ENCODE data around the gene YTHDF1.

YTHDF1 gene

DNA sequence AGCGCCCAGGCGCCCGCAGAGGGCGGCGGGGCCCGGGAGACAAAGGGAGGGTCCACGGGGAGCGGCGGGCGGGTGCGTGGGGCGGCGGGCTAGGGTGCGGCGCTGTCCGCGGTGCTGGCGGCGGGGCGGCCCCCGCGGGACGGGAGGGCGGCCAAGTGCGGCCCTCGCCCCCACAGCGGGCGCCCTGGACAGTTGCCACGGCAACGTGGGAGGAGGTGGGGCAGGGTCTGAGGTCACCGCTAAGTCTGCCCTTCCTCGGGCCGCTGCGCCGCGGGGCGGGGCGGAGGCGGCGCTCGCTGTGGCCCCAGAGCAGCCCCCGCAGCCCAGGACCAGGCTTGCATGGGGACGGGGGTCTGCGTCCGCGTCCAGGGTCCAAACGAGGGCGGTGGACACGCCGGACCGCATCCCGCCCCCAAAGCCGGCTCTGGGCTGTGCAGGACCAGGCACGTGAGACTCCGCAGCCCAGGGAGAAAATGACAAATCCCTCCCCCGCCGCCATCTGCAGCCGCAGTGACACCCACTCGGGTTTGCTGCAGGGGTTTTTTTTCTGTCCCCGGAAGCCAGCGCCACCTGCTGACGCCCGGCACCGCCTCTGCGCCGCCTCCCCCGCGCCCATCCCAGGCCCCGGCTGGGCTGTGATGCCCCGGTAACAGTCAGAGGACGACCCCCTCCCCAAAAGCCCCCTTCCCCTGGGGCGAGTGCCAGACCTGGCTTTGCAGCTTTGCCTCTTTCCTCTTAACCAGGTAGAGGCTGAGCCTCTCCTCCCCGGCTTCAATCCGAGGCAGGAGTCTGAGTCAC is 36.8 kb downstream of the YTHDF1 start (continued):
- TF ChIP-seq ZNF341 (tag by site-specific recombination; IDR thresholded peaks at IDR 0.05; ENCODE audit: low read depth): no peak
- TF ChIP-seq HOXC10 (CRISPR knock-in tag; IDR thresholded peaks at IDR 0.05): no peak
- TF ChIP-seq ZBTB20 (tag by site-specific recombination; IDR thresholded peaks at IDR 0.05): peak; percentile 73; the same call in 1 of the 2 replicates
- peak; percentile 63 for TF ChIP-seq ZNF449 (tag by site-specific recombination; IDR thresholded peaks at IDR 0.05)
- no peak for TF ChIP-seq ZNF785 (tag by site-specific recombination; IDR thresholded peaks at IDR 0.05)
- TF ChIP-seq KLF10 (tag by site-specific recombination; IDR thresholded peaks at IDR 0.05): peak; percentile 83; the same call in 1 of the 2 replicates
- no peak for TF ChIP-seq ZNF366 (tag by site-specific recombination; conservative IDR thresholded peaks at IDR 0.05)
- TF ChIP-seq SP2 (tag by site-specific recombination; IDR thresholded peaks at IDR 0.05): peak; percentile 65
- TF ChIP-seq ZNF157 (tag by site-specific recombination; IDR thresholded peaks at IDR 0.05): no peak
- no peak for TF ChIP-seq REPIN1 (tag by site-specific recombination; IDR thresholded peaks at IDR 0.05; ENCODE audit: low read depth)
- peak; percentile 37; the same call in 1 of the 2 replicates for TF ChIP-seq SCRT2 (tag by site-specific recombination; IDR thresholded peaks at IDR 0.05)
- peak; percentile 46; the same call in 1 of the 2 replicates for TF ChIP-seq ZBTB17 (tag by site-specific recombination; IDR thresholded peaks at IDR 0.05)
- TF ChIP-seq ZNF214 (tag by site-specific recombination; IDR thresholded peaks at IDR 0.05; ENCODE audit: borderline replicate concordance): no peak
- no peak for TF ChIP-seq ZNF324 (tag by site-specific recombination; IDR thresholded peaks at IDR 0.05)
- TF ChIP-seq ZXDB (tag by site-specific recombination; IDR thresholded peaks at IDR 0.05): peak; percentile 53; the same call in 1 of the 2 replicates
- no peak for TF ChIP-seq ZNF530 (tag by site-specific recombination; IDR thresholded peaks at IDR 0.05; ENCODE audit: low read depth)
- TF ChIP-seq, protein P1, sequence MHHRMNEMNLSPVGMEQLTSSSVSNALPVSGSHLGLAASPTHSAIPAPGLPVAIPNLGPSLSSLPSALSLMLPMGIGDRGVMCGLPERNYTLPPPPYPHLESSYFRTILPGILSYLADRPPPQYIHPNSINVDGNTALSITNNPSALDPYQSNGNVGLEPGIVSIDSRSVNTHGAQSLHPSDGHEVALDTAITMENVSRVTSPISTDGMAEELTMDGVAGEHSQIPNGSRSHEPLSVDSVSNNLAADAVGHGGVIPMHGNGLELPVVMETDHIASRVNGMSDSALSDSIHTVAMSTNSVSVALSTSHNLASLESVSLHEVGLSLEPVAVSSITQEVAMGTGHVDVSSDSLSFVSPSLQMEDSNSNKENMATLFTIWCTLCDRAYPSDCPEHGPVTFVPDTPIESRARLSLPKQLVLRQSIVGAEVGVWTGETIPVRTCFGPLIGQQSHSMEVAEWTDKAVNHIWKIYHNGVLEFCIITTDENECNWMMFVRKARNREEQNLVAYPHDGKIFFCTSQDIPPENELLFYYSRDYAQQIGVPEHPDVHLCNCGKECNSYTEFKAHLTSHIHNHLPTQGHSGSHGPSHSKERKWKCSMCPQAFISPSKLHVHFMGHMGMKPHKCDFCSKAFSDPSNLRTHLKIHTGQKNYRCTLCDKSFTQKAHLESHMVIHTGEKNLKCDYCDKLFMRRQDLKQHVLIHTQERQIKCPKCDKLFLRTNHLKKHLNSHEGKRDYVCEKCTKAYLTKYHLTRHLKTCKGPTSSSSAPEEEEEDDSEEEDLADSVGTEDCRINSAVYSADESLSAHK (tag by site-specific recombination; IDR thresholded peaks at IDR 0.05): no peak
- peak; percentile 62 for TF ChIP-seq GLIS1 (tag by site-specific recombination; IDR thresholded peaks at IDR 0.05)
- TF ChIP-seq ZBTB7A (tag by site-specific recombination; IDR thresholded peaks at IDR 0.05; ENCODE audit: low read depth): peak; percentile 54
- peak; percentile 80 for TF ChIP-seq PATZ1 (tag by site-specific recombination; IDR thresholded peaks at IDR 0.05)
- no peak for TF ChIP-seq TRIM28 (IDR thresholded peaks at IDR 0.05; ENCODE audit: borderline replicate concordance, low read length)
- TF ChIP-seq ZIC2 (tag by site-specific recombination; IDR thresholded peaks at IDR 0.05): peak; percentile 42
- no peak for TF ChIP-seq ZNF555 (tag by site-specific recombination; conservative IDR thresholded peaks at IDR 0.05)
- TF ChIP-seq, protein P2, sequence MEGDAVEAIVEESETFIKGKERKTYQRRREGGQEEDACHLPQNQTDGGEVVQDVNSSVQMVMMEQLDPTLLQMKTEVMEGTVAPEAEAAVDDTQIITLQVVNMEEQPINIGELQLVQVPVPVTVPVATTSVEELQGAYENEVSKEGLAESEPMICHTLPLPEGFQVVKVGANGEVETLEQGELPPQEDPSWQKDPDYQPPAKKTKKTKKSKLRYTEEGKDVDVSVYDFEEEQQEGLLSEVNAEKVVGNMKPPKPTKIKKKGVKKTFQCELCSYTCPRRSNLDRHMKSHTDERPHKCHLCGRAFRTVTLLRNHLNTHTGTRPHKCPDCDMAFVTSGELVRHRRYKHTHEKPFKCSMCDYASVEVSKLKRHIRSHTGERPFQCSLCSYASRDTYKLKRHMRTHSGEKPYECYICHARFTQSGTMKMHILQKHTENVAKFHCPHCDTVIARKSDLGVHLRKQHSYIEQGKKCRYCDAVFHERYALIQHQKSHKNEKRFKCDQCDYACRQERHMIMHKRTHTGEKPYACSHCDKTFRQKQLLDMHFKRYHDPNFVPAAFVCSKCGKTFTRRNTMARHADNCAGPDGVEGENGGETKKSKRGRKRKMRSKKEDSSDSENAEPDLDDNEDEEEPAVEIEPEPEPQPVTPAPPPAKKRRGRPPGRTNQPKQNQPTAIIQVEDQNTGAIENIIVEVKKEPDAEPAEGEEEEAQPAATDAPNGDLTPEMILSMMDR (tag by site-specific recombination; IDR thresholded peaks at IDR 0.05): peak; percentile 65
- no peak for TF ChIP-seq ZNF843 (tag by site-specific recombination; IDR thresholded peaks at IDR 0.05)
- peak; percentile 64 for TF ChIP-seq KLF1 (tag by site-specific recombination; IDR thresholded peaks at IDR 0.05)
- TF ChIP-seq ZNF560 (tag by site-specific recombination; IDR thresholded peaks at IDR 0.05; ENCODE audit: borderline replicate concordance): no peak
- TF ChIP-seq BCL11A (tag by site-specific recombination; IDR thresholded peaks at IDR 0.05; ENCODE audit: low read depth): peak; percentile 40; the same call in 1 of the 2 replicates
- 0 out of 2 replicates have a peak, but pooled peaks have one; percentile 28 for TF ChIP-seq ZNF76 (tag by site-specific recombination; IDR thresholded peaks at IDR 0.05; ENCODE audit: borderline replicate concordance, low read depth)
- TF ChIP-seq ZNF37A (tag by site-specific recombination; IDR thresholded peaks at IDR 0.05): no peak
- no peak for TF ChIP-seq ZNF138 (tag by site-specific recombination; IDR thresholded peaks at IDR 0.05; ENCODE audit: borderline replicate concordance)
- TF ChIP-seq ZNF776 (tag by site-specific recombination; IDR thresholded peaks at IDR 0.05; ENCODE audit: borderline replicate concordance): no peak
- TF ChIP-seq ZNF169 (tag by site-specific recombination; IDR thresholded peaks at IDR 0.05): no peak
